Keratinocyte (primary cell): ENCODE measurements around the gene FGFR1OP2.

Source experiments
- EZH2 ChIP-seq: IDR thresholded peaks from one replicate; pipeline ENCODE4 v1.6.1; 2012; ENCODE audit warnings: inconsistent platforms, mild to moderate bottlenecking, low read length, moderate library complexity
- TF ChIP-seq, protein P1 (sequence below), 3 experiments: IDR thresholded peaks in 1 of 3; conservative IDR thresholded peaks in 1 of 3; optimal IDR thresholded peaks in 1 of 3; 2 replicates in 2 of 3; 3 replicates in 1 of 3; pipeline versions ENCODE3 to v1.5.1; 2011; ENCODE audit warnings: low read length in 3 of 3, mild to moderate bottlenecking in 3 of 3, moderate library complexity in 2 of 3, control low read depth in 1 of 3, inconsistent platforms in 1 of 3; ENCODE audit not compliant: insufficient read depth in 2 of 3; ENCODE audit errors: extremely low read depth in 1 of 3

DNA sequence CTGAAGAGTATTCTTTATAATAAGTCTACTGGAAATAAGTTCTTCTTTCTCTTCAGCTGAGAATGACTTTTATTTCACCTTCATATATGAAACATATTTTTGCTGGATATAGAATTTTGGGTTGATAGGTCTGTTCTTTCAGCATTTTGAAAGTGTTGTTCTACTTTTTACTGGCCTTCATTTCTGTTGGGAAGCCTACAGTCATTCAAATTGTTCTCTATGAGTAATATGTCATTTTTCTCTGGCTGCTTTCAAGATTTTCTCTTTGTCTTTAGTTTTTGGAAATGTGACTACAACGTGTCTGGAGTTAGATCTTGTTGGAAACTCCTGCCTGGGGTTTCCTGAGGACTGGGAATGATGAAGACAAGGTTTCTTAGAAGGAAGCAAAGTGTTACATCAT, 10.0 kb downstream of the FGFR1OP2 start:
- TF ChIP-seq, protein P1, sequence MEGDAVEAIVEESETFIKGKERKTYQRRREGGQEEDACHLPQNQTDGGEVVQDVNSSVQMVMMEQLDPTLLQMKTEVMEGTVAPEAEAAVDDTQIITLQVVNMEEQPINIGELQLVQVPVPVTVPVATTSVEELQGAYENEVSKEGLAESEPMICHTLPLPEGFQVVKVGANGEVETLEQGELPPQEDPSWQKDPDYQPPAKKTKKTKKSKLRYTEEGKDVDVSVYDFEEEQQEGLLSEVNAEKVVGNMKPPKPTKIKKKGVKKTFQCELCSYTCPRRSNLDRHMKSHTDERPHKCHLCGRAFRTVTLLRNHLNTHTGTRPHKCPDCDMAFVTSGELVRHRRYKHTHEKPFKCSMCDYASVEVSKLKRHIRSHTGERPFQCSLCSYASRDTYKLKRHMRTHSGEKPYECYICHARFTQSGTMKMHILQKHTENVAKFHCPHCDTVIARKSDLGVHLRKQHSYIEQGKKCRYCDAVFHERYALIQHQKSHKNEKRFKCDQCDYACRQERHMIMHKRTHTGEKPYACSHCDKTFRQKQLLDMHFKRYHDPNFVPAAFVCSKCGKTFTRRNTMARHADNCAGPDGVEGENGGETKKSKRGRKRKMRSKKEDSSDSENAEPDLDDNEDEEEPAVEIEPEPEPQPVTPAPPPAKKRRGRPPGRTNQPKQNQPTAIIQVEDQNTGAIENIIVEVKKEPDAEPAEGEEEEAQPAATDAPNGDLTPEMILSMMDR (optimal IDR thresholded peaks at IDR 0.05 in 1 of 3, IDR thresholded peaks at IDR 0.05 in 1 of 3, conservative IDR thresholded peaks at IDR 0.05 in 1 of 3; ENCODE audit: extremely low read depth in 1 of 3, insufficient read depth in 2 of 3, low read length in 3 of 3): no peak
- no peak for TF ChIP-seq EZH2
